C4-2B (cell line): Measurements from ENCODE around the gene GPR25.

ENCODE experiments used
- ZFX ChIP-seq: fragments of 450-650 bp; IDR thresholded peaks from 2 replicates; pipeline ENCODE4 v1.6.1; 2017
- TF ChIP-seq, protein P1 (sequence below): fragments of 450-650 bp; conservative IDR thresholded peaks from 2 replicates; pipeline ENCODE4 v1.5.1; 2017; ENCODE audit warnings: mild to moderate bottlenecking

DNA sequence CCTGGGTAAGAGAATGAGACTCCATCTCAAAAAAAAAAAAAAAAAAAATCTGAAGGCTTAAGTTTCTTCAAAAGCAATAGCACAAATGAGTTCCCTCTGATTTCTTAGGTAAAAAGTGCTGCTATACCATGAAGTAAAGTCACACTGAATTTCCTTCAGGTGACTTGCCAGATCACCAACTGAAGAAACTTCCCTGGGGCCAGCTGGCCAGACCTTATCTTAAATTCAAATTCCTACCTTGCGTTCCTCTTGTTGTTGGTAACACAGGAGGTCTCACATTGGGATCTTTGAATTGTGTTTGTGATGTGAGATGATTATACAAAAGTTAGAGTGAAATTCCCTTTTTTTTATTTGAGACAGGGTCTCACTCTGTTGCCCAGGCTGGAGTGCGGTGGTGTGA, 33.7 kb downstream of the GPR25 start:
- TF ChIP-seq, protein P1, sequence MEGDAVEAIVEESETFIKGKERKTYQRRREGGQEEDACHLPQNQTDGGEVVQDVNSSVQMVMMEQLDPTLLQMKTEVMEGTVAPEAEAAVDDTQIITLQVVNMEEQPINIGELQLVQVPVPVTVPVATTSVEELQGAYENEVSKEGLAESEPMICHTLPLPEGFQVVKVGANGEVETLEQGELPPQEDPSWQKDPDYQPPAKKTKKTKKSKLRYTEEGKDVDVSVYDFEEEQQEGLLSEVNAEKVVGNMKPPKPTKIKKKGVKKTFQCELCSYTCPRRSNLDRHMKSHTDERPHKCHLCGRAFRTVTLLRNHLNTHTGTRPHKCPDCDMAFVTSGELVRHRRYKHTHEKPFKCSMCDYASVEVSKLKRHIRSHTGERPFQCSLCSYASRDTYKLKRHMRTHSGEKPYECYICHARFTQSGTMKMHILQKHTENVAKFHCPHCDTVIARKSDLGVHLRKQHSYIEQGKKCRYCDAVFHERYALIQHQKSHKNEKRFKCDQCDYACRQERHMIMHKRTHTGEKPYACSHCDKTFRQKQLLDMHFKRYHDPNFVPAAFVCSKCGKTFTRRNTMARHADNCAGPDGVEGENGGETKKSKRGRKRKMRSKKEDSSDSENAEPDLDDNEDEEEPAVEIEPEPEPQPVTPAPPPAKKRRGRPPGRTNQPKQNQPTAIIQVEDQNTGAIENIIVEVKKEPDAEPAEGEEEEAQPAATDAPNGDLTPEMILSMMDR = no peak
- no peak for TF ChIP-seq ZFX
